ENCODE measurements around the gene SCN3B.

Gene SCN3B

GRCh38 chr11:123616505-123617198, 37.8 kb downstream of the SCN3B start:
- no peak overlapping the region for H4K91ac ChIP-seq (ENCODE audit: low read depth, low read length, poor library complexity)
- no peak overlapping the region for H4K8ac ChIP-seq (ENCODE audit: low read depth, low read length)
- H2AFZ ChIP-seq (ENCODE audit: low read length), result peak overlapping the region; percentile 51
- H2BK5ac ChIP-seq (ENCODE audit: low read length), result no peak overlapping the region
- no peak overlapping the region for H3K18ac ChIP-seq (ENCODE audit: low read length)
- H3K27ac ChIP-seq (replicated peaks; ENCODE audit: low read length), result no peak overlapping the region
- H3K4me3 ChIP-seq (ENCODE audit: low read length in 2 of 2), result no peak overlapping the region
- H3K79me1 ChIP-seq (ENCODE audit: low read depth, low read length), result no peaks in the 10 kb centered on the region
- no peak overlapping the region for H3K4me2 ChIP-seq (ENCODE audit: insufficient read depth, low read length, poor library complexity, severe bottlenecking)
- DNase-seq (ENCODE audit: low spot score), result no peak
- H2BK15ac ChIP-seq (ENCODE audit: low read length), result no peak overlapping the region
- no CpG with 5 or more reads among the region's 11 CpGs for WGBS, 2 donors (ENCODE audit: extremely low coverage in 2 of 2, insufficient read length in 2 of 2, insufficient replicate concordance in 1 of 2)
- no peak overlapping the region for H2BK12ac ChIP-seq (ENCODE audit: low read length)
- no peak overlapping the region for H3K14ac ChIP-seq (ENCODE audit: low read length)
- no peaks in the 10 kb centered on the region for H3K9me3 ChIP-seq (replicated peaks in 1 of 2; ENCODE audit: control insufficient read depth in 2 of 2, insufficient read depth in 1 of 2, low read depth in 1 of 2, low read length in 2 of 2)
- no peak overlapping the region for H3K9ac ChIP-seq (ENCODE audit: low read depth, low read length, poor library complexity)
- H3K23ac ChIP-seq (ENCODE audit: low read depth, low read length, poor library complexity), result no peak overlapping the region
- peaks cover 5 to 30% of the 10 kb centered on the region in 2 donors for H3K36me3 ChIP-seq (replicated peaks in 1 of 2; ENCODE audit: control insufficient read depth in 2 of 2, insufficient read depth in 2 of 2, low read length in 2 of 2)
- H2AK5ac ChIP-seq (ENCODE audit: low read depth, low read length), result no peak overlapping the region
- no peak overlapping the region for H3K4ac ChIP-seq (ENCODE audit: low read length)
- no peaks in the 10 kb centered on the region for H3K4me1 ChIP-seq (ENCODE audit: control insufficient read depth in 2 of 2, insufficient read depth in 1 of 2, low read depth in 1 of 2, low read length in 2 of 2)
- no peak overlapping the region for H2BK120ac ChIP-seq (ENCODE audit: low read depth, low read length)
- no peaks in the 10 kb centered on the region for H3K27me3 ChIP-seq (ENCODE audit: control insufficient read depth in 3 of 3, insufficient read depth in 3 of 3, low read depth in 1 of 3, low read length in 3 of 3)

DNA sequence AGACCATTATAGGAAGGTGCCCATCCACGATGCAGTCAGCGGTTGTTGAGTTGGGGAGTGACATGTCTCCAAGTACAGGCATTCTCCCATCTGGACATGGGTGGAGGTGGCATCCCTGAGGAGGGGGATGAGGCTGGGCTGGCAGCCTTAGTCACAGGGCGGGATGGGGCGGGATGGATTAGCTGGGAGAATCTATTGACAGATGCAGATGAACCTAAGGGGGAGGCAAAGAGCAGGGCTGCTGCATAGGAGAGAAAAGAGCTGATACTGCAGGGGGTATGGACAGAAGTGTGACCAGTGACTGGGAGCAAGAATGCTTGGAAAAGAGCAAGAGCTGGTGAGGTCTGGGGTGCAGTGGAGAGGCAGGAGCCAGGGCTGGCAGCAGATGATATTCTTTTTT, 42.7 kb downstream of the SCN3B start:
- Histone ChIP-seq H3K18ac (ENCODE audit: low read length) (no peak overlapping the region), H2BK15ac (ENCODE audit: low read length) (no peak overlapping the region), H3K27ac (replicated peaks; ENCODE audit: low read length) (no peak overlapping the region), H3K4ac (ENCODE audit: low read length) (no peak overlapping the region), H3K9ac (ENCODE audit: low read depth, low read length, poor library complexity) (no peak overlapping the region), H2BK5ac (ENCODE audit: low read length) (no peak overlapping the region), H3K79me1 (ENCODE audit: low read depth, low read length) (no peaks in the 10 kb centered on the region), H3K36me3 (replicated peaks in 1 of 2; ENCODE audit: control insufficient read depth in 2 of 2, insufficient read depth in 2 of 2, low read length in 2 of 2) (peaks cover 13 to 34% of the 10 kb centered on the region in 2 donors), H3K4me2 (ENCODE audit: insufficient read depth, low read length, poor library complexity, severe bottlenecking) (no peak overlapping the region), H4K8ac (ENCODE audit: low read depth, low read length) (no peak overlapping the region), H3K27me3 (ENCODE audit: control insufficient read depth in 3 of 3, insufficient read depth in 3 of 3, low read depth in 1 of 3, low read length in 3 of 3) (no peaks in the 10 kb centered on the region), H3K14ac (ENCODE audit: low read length) (no peak overlapping the region), H3K4me3 (ENCODE audit: low read length in 2 of 2) (no peak overlapping the region), H2BK120ac (ENCODE audit: low read depth, low read length) (no peak overlapping the region), H3K4me1 (ENCODE audit: control insufficient read depth in 2 of 2, insufficient read depth in 1 of 2, low read depth in 1 of 2, low read length in 2 of 2) (peaks cover 0 to 3% of the 10 kb centered on the region in 2 donors), H2BK12ac (ENCODE audit: low read length) (no peak overlapping the region), H4K91ac (ENCODE audit: low read depth, low read length, poor library complexity) (no peak overlapping the region), H2AK5ac (ENCODE audit: low read depth, low read length) (no peak overlapping the region), H2AFZ (ENCODE audit: low read length) (no peak overlapping the region), H3K23ac (ENCODE audit: low read depth, low read length, poor library complexity) (no peak overlapping the region), H3K9me3 (replicated peaks in 1 of 2; ENCODE audit: control insufficient read depth in 2 of 2, insufficient read depth in 1 of 2, low read depth in 1 of 2, low read length in 2 of 2) (no peaks in the 10 kb centered on the region)
- no CpG with 5 or more reads among the region's 4 CpGs for WGBS, 2 donors (ENCODE audit: extremely low coverage in 2 of 2, insufficient read length in 2 of 2, insufficient replicate concordance in 1 of 2)
- DNase-seq (ENCODE audit: low spot score), result no peak

DNA sequence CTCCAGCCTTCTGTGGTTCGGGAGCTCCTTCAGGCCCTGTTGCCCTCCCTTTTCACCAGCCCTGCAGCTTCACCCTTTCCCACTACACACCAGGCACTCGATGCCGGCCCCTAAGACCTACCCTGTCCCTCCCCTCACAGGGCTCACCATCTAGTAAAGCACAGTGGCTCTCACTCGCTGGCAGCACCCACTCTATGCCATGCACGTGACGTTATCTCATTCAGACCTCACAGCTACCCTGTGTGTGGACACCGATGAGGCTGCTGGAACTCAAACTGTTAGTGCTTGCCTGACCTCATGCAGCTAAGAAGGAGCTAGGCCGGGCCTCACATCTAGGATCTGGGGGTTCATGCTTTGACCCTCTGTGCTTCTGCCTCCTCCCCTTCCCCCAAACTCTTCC, 45.5 kb downstream of the SCN3B start:
- no peak overlapping the region for H2BK120ac ChIP-seq (ENCODE audit: low read depth, low read length)
- no peaks in the 10 kb centered on the region for H3K9me3 ChIP-seq (replicated peaks in 1 of 2; ENCODE audit: control insufficient read depth in 2 of 2, insufficient read depth in 1 of 2, low read depth in 1 of 2, low read length in 2 of 2)
- H2AFZ ChIP-seq (ENCODE audit: low read length), result no peak overlapping the region
- no peak overlapping the region for H3K14ac ChIP-seq (ENCODE audit: low read length)
- H3K4ac ChIP-seq (ENCODE audit: low read length), result no peak overlapping the region
- H4K8ac ChIP-seq (ENCODE audit: low read depth, low read length), result no peak overlapping the region
- no peak overlapping the region for H3K27ac ChIP-seq (replicated peaks; ENCODE audit: low read length)
- no peaks in the 10 kb centered on the region for H3K27me3 ChIP-seq (ENCODE audit: control insufficient read depth in 3 of 3, insufficient read depth in 3 of 3, low read depth in 1 of 3, low read length in 3 of 3)
- no CpG with 5 or more reads among the region's 8 CpGs for WGBS, 2 donors (ENCODE audit: extremely low coverage in 2 of 2, insufficient read length in 2 of 2, insufficient replicate concordance in 1 of 2)
- no peak overlapping the region for H2BK15ac ChIP-seq (ENCODE audit: low read length)
- H3K9ac ChIP-seq (ENCODE audit: low read depth, low read length, poor library complexity), result no peak overlapping the region
- H3K23ac ChIP-seq (ENCODE audit: low read depth, low read length, poor library complexity), result peak overlapping the region; percentile 22
- H4K91ac ChIP-seq (ENCODE audit: low read depth, low read length, poor library complexity), result no peak overlapping the region
- H3K18ac ChIP-seq (ENCODE audit: low read length), result no peak overlapping the region
- H3K79me1 ChIP-seq (ENCODE audit: low read depth, low read length), result no peaks in the 10 kb centered on the region
- no peak overlapping the region for H2AK5ac ChIP-seq (ENCODE audit: low read depth, low read length)
- no peak overlapping the region for H2BK12ac ChIP-seq (ENCODE audit: low read length)
- H3K36me3 ChIP-seq (replicated peaks in 1 of 2; ENCODE audit: control insufficient read depth in 2 of 2, insufficient read depth in 2 of 2, low read length in 2 of 2), result peaks cover 18 to 28% of the 10 kb centered on the region in 2 donors
- H3K4me3 ChIP-seq (ENCODE audit: low read length in 2 of 2), result no peak overlapping the region
- no peak for DNase-seq (ENCODE audit: low spot score)
- H3K4me1 ChIP-seq (ENCODE audit: control insufficient read depth in 2 of 2, insufficient read depth in 1 of 2, low read depth in 1 of 2, low read length in 2 of 2), result peaks cover 0 to 3% of the 10 kb centered on the region in 2 donors
- no peak overlapping the region for H3K4me2 ChIP-seq (ENCODE audit: insufficient read depth, low read length, poor library complexity, severe bottlenecking)
- H2BK5ac ChIP-seq (ENCODE audit: low read length), result no peak overlapping the region

- Histone ChIP-seq H3K23ac (ENCODE audit: low read depth, low read length, poor library complexity) (no peak overlapping the region), H3K27ac (replicated peaks; ENCODE audit: low read length) (no peak overlapping the region), H3K4me1 (ENCODE audit: control insufficient read depth in 2 of 2, insufficient read depth in 1 of 2, low read depth in 1 of 2, low read length in 2 of 2) (peaks cover 0 to 3% of the 10 kb centered on the region in 2 donors), H3K18ac (ENCODE audit: low read length) (no peak overlapping the region), H2BK15ac (ENCODE audit: low read length) (no peak overlapping the region), H2AFZ (ENCODE audit: low read length) (no peak overlapping the region), H3K27me3 (ENCODE audit: control insufficient read depth in 3 of 3, insufficient read depth in 3 of 3, low read depth in 1 of 3, low read length in 3 of 3) (no peaks in the 10 kb centered on the region), H3K9ac (ENCODE audit: low read depth, low read length, poor library complexity) (no peak overlapping the region), H3K79me1 (ENCODE audit: low read depth, low read length) (no peaks in the 10 kb centered on the region), H3K9me3 (replicated peaks in 1 of 2; ENCODE audit: control insufficient read depth in 2 of 2, insufficient read depth in 1 of 2, low read depth in 1 of 2, low read length in 2 of 2) (no peaks in the 10 kb centered on the region), H3K4me3 (ENCODE audit: low read length in 2 of 2) (no peak overlapping the region), H4K8ac (ENCODE audit: low read depth, low read length) (no peak overlapping the region), H2AK5ac (ENCODE audit: low read depth, low read length) (no peak overlapping the region), H3K36me3 (replicated peaks in 1 of 2; ENCODE audit: control insufficient read depth in 2 of 2, insufficient read depth in 2 of 2, low read length in 2 of 2) (peaks cover 14 to 26% of the 10 kb centered on the region in 2 donors), H3K4me2 (ENCODE audit: insufficient read depth, low read length, poor library complexity, severe bottlenecking) (no peak overlapping the region), H3K14ac (ENCODE audit: low read length) (no peak overlapping the region), H2BK120ac (ENCODE audit: low read depth, low read length) (no peak overlapping the region), H2BK5ac (ENCODE audit: low read length) (no peak overlapping the region), H2BK12ac (ENCODE audit: low read length) (no peak overlapping the region), H3K4ac (ENCODE audit: low read length) (no peak overlapping the region), H4K91ac (ENCODE audit: low read depth, low read length, poor library complexity) (no peak overlapping the region)
- DNase-seq (ENCODE audit: low spot score), result no peak
- no CpG with 5 or more reads among the region's 9 CpGs for WGBS, 2 donors (ENCODE audit: extremely low coverage in 2 of 2, insufficient read length in 2 of 2, insufficient replicate concordance in 1 of 2)
Measured at GRCh38 chr11:123608371-123608770, 46.1 kb downstream of the SCN3B start.
